GM12878 (cell line): Measurements from ENCODE around the gene CACTIN.

Experiments used
- ASH2L ChIP-seq: fragments of 300-600, 200-600 bp; sonication (generic); IDR thresholded peaks from 2 replicates; pipeline ENCODE4 v1.6.1; 2017; ENCODE audit warnings: low read depth, mild to moderate bottlenecking, borderline replicate concordance
- ATF3 ChIP-seq: IDR thresholded peaks from 2 replicates; pipeline ENCODE4 v1.6.1; 2011; ENCODE audit warnings: low read depth, mild to moderate bottlenecking, low read length, moderate library complexity, borderline replicate concordance; ENCODE audit errors: extremely low read depth
- CTCF ChIP-seq, 3 experiments: IDR thresholded peaks in 2 of 3; conservative IDR thresholded peaks in 1 of 3; 2 replicates each; pipeline ENCODE4 v1.5.1; 2011; ENCODE audit warnings: low read depth in 3 of 3, low read length in 3 of 3, mild to moderate bottlenecking in 3 of 3, control low read depth in 2 of 3, moderate library complexity in 2 of 3, inconsistent platforms in 1 of 3, mixed read lengths in 1 of 3; ENCODE audit not compliant: control insufficient read depth in 2 of 3, insufficient read depth in 1 of 3; ENCODE audit errors: extremely low read depth in 1 of 3
- EZH2 ChIP-seq: IDR thresholded peaks from 2 replicates; pipeline ENCODE4 v1.6.1; 2012; ENCODE audit warnings: low read depth, mild to moderate bottlenecking, control low read depth, inconsistent platforms, low read length, borderline replicate concordance; ENCODE audit not compliant: control insufficient read depth
- HDAC2 ChIP-seq: fragments of 200-600 bp; sonication (generic); IDR thresholded peaks from 2 replicates; pipeline ENCODE4 v1.6.1; 2017
- KDM1A ChIP-seq: fragments of 200-600 bp; sonication (generic); IDR thresholded peaks from 2 replicates; pipeline ENCODE4 v1.6.1; 2016; ENCODE audit warnings: borderline replicate concordance
- POLR2A ChIP-seq: IDR thresholded peaks from 2 replicates; pipeline ENCODE4 v1.6.1; 2011; ENCODE audit warnings: low read depth, mild to moderate bottlenecking, low read length
- RAD21 ChIP-seq: IDR thresholded peaks from 2 replicates; pipeline ENCODE4 v1.6.1; 2011; ENCODE audit warnings: mild to moderate bottlenecking, low read depth, low read length, moderate library complexity; ENCODE audit not compliant: insufficient read depth
- RBBP5 ChIP-seq: fragments of 200-600 bp; sonication (generic); conservative IDR thresholded peaks from 2 replicates; pipeline ENCODE4 v1.6.1; 2016
- REST ChIP-seq: IDR thresholded peaks from 2 replicates; pipeline ENCODE4 v1.6.1; 2012; ENCODE audit warnings: mild to moderate bottlenecking, low read depth, low read length
- SP1 ChIP-seq: IDR thresholded peaks from one replicate; pipeline ENCODE4 v1.6.1; 2011; ENCODE audit warnings: low read depth, low read length
- ZNF384 ChIP-seq: IDR thresholded peaks from 2 replicates; pipeline ENCODE4 v1.6.1; 2012; ENCODE audit warnings: low read depth, mild to moderate bottlenecking, low read length, improper control_type of control experiment, borderline replicate concordance
- TF ChIP-seq, protein P1 (sequence below): IDR thresholded peaks from 2 replicates; pipeline ENCODE4 v1.6.1; 2011; ENCODE audit warnings: low read depth, low read length, improper control_type of control experiment, borderline replicate concordance

DNA sequence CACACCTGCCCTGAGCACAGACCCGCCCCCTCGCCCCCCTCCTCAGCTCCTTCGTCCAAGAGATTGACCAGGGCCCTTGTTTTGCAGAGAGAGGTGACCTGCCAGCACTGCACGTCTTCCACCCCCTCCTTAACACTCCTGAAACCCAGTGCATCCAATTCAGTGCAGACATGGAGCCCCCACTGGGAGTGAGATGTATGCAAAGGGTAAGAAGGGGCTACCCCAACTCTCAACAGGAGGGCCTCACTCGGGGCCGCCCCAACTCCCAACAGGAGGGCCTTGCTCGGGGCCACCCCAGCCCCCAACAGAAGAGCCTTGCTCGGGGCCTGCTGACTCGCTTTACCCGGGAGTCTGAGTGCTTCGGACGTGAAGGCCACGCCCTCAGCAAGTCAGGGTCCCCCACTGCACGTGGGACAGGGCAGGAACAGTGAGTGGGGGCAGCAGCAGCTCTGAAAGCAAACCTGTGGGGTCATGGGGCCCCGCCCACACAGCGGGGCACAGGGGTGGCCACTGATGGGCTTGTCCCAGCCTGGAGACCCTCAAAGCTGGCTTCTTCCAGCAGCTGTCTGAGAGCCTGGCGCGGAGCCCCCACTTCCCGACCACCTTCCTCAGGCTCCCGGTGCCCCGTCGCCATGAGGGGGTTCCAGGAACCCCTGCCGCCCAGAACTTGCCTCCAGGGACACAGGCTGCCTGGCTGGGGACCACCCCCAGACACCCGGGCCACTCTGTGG, 5.6 kb downstream of the CACTIN start:
- TF ChIP-seq HDAC2 = no peak
- TF ChIP-seq CTCF (IDR thresholded peaks at IDR 0.05 in 2 of 3, conservative IDR thresholded peaks at IDR 0.05 in 1 of 3; ENCODE audit: control insufficient read depth in 2 of 3, extremely low read depth in 1 of 3, insufficient read depth in 1 of 3, low read depth in 3 of 3, low read length in 3 of 3) = no peak
- TF ChIP-seq POLR2A = no peak
- no peak for TF ChIP-seq RAD21
- TF ChIP-seq REST = no peak
- TF ChIP-seq KDM1A = no peak
- no peak for TF ChIP-seq ATF3
- no peak for TF ChIP-seq EZH2
- TF ChIP-seq RBBP5 = no peak
- TF ChIP-seq ZNF384 = no peak
- TF ChIP-seq, protein P1, sequence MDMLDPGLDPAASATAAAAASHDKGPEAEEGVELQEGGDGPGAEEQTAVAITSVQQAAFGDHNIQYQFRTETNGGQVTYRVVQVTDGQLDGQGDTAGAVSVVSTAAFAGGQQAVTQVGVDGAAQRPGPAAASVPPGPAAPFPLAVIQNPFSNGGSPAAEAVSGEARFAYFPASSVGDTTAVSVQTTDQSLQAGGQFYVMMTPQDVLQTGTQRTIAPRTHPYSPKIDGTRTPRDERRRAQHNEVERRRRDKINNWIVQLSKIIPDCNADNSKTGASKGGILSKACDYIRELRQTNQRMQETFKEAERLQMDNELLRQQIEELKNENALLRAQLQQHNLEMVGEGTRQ = no peak
- TF ChIP-seq ASH2L = no peak
- TF ChIP-seq SP1 = no peak
